GM19240 (cell line): Measurements from ENCODE around the gene OOSP4B.
"Not testable (repeated sequence)": the region's sequence is repeated elsewhere in the genome, so short reads cannot be mapped to it uniquely, and the experiment has no call there.

Source experiments
- DNase-seq: peaks from one replicate; pipeline ENCODE4 v3.0.0; 2011; ENCODE audit warnings: low spot score; ENCODE audit not compliant: insufficient read length

The OOSP4B gene

DNA sequence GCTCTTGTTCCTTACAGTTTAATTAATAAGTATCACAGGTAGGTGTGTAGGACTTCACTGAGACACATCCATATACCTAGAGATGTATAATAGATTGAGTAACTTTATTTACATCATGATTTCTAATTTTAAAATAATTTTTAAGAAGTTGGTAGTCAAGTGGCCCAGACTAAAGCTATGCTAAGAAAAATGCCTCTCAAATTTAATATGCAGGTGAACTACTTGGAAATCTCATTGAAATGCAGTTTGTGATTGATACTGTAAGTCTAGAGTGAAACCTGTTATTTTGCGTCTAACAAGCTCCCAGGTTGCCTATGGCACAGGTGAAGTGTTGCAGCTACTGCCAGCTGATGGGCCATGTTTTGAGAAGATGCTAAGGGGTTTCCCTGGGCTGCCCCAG, at the start of gene OOSP4B:
Gene OOSP4B (plus strand): TSS at position 301 of the 400 bp plus-strand sequence.
- no peak for DNase-seq

DNA sequence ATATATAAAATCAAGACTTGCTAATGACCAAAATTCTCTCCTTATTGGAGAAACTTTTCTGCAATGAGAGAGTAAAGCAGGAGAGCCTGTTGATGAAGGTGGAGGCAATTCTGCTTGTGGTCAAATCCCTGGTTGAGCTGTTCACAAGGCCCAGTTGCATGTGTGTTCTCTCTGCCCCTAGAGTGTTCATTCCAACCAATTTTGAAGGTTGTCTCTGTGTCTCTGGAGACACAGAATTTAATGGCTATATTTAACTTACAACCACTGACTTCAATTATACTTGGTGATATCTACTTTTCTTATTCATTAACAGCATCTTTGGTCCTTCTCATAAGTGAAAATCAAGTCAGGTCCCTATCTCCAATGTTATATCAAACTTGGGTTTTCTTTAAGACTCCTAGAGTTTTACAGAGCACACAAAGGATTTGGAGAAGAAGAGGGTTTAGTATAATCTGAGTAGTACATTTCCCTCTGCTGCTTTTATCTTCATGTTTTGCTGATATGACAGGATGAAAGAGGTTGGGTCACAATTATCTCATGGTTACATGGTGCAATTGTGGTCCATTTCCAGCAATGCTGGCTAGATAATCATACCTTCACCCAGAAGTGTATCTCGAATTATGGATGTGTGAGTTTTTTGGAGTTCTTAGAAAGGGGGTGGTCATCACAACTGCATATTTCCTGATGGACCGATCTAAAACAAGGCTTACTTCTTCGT, 49.1 kb upstream of the OOSP4B start:
- DNase-seq, result no peak

DNA sequence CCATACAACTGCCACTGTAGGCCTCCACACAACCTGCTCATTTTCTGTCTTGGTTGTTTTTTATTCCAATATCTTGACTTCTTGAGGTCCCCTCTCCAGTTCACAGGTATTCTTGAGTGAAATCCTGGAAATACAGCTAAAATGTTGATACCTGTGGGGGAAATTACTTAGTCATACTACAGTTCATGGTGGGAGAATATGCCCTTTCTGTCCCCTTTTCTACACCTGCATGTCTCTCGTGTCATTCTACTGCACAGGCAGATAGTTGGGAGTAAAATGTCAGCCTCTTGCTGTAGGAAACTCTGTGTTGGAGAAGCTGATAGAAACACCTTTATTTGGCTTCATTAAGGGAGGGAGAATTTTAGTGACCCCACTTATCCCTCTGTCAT, 48.6 kb upstream of the OOSP4B start:
- DNase-seq, result no peak

DNA sequence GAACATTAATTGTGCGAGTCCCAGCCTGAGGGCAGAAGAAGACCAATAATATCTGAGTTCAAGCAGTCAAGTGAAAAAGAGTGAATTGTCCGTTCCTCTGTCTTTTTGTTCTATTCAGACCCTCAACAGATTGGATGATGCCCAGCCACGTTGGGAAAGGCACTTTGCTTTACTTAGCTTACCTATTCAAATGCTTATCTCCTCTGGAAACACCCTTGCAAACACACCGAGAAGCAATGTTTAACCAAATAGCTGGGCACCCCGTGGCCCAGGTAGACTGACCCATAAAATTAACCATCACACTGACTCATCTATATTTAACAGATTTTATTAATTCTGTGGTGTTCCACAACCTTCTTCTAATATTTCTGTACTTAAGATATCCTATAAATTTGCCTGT, 43.9 kb upstream of the OOSP4B start:
- DNase-seq, result no peak

DNA sequence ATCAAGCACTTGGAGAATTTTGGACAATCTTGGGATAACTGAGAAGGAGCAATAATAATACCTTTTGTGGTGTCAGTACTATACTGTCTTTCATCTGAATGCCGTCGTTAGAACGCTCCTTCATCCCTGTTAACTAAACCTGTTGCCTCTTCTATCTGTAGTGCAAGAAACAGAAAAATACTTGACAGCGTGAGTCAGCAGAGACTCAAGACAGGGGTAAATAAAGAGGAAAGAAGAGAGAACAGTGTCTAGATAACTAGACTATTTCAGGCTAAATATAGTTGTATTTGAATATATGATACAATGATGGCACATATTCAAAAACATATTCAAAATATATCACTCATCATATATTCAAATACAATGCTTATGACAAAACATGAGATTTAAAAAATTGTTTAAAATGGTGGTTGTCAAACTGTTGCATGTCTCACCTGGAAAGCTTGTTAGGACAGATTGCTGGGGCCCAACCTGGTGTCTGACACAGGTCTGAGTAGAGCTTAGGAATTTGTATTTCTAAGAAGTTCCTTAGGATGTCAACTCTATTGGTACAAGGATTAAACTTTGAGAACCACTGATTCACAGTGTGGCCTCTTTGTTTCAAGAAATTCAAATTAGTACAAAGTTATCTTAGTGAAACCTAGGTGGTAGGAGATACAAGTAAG, 35.7 kb upstream of the OOSP4B start:
- DNase-seq, result no peak

DNA sequence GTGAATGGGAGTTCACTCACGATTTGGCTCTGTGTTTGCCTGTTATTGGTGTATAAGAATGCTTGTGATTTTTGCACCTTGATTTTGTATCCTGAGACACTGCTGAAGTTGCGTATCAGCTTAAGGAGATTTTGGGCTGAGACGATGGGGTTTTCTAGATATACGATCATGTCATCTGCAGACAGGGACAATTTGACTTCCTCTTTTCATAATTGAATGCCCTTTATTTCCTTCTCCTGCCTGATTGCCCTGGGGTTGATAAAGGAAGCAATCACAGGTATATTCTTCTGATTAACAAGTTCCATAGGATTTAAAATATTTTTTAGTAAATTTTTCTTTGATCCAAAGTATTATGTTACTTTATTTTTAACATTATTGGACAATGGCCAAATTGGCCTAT, 34.9 kb upstream of the OOSP4B start:
- DNase-seq, result not testable (repeated sequence)

DNA sequence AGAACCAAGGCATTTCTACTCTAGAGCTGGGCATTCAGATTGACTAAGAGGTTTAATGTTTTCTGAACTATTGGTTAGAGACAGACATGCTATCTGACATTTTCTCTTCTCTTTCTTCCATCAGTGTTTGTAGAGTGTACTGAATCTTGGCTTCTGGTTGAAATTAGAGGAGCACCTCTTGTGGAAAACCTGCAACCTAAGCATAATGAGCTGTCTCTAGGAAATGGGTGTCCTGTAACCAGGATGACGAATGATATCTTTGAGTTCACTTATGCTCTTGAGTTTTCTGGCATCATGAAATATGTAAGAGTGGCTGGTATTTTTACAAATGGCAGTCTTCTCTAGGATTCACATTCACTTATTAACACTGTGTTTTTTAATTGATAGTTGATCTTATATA, 33.8 kb upstream of the OOSP4B start:
- no peak for DNase-seq

DNA sequence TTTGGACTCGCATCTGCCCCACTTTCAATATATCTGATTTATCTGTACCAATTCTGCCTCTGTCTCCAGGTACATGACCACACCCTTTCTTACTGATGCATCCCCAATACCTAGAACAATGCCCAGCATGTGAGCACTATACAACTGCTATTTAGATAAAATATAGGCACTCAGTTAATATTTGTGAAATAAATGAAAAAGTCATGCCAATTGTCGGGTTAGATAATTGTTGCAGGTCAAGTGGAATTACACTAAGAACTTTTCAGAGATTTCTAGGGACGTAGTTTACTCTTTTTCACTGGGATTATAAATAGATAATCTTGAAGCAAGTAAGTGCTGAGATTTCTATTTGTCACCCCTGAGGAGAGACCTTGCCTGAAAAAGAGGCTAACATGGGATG, 32.6 kb upstream of the OOSP4B start:
- no peak for DNase-seq

DNA sequence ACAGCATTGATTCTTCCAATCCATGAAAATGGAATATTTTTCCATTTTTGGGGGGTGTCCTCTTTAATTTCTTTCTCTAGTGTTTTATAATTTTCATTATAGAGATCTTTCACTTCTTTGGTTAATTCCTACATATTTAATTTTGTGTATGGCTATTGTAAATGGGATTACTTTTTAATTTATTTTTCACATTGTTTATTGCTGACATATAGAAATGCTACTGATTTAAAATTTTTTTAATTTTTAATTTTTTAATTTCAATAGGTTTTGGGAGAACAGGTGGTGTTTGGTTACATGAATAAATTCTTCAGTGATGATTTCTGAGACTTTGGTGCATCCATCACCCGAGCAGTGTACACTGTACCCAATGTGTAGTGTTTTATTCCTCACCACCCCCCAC, 26.6 kb upstream of the OOSP4B start:
- DNase-seq, result no peak

DNA sequence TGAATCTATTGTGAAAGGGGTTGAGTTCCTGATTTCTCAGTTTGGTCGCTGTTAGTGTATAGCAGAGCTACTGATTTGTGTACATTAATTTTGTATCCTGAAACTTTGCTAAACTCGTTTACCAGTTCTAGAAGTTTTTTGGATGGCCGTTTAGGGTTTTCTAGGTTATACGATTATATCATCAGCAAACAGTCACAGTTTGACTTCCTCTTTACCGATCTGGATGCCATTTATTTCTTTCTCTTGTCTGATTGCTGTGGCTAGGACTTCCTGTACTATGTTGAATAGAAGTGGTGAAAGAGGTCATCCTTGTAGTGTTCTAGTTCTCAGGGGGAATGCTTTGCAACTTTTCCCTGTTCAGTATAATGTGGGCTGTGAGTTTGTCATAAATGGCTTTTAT, 24.6 kb upstream of the OOSP4B start:
- no peak for DNase-seq

DNA sequence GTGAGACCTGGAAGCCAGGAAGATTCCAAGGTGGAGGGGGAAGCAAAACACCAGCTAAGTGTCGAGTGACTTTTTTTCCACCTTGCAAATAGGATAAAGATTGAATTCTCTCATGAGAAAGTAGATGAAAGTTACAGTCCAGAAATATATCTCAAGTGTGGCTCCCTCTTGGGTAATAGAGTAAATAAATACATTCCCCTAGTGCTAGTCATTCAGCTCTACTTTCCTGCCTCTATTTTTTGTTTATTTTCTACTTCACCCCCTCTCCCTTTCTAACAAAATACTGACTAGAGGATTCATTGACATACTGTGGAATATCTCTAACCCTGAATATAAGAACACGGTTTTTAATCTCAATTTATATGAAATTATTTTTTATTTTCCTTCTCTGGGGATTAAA, 19.2 kb upstream of the OOSP4B start:
- no peak for DNase-seq

DNA sequence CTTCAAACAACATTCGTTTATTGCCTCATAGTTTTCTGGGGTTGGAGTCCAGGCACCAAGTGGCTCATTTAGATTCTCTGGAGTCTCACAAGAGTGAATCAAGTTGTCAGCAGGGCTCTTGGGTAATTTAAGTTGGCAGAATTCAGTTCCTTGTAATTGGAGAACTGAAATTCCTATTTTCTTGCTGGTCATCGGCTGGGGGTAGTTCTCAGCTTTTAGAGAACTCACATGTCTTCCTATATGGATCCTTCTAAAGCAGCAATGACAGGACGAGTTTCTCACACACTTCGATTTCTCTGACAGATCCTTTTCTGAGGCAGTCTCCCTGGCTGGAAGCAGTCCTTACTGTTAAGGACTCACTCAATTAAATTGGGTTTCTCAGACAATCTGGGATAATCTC, 17.3 kb upstream of the OOSP4B start:
- DNase-seq, result no peak

DNA sequence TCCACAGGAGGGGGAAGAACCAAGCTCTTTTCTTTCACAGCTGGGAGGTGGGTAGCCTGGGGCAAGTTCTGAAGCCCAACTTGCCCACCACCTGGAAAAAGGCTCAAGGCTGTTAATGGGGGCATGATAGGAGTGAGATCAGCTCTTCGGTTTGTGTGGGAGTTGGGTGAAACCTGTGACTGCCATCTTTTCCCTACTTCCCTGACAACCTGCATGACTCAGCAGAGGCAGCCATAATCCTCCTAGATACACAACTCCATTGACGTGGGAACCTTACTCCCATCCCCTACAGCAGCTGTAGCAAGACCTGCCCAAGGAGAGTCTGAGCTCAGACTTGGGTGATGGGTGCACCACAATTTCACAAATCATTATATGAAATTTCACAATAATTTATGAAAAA, 13.3 kb upstream of the OOSP4B start:
- no peak for DNase-seq

DNA sequence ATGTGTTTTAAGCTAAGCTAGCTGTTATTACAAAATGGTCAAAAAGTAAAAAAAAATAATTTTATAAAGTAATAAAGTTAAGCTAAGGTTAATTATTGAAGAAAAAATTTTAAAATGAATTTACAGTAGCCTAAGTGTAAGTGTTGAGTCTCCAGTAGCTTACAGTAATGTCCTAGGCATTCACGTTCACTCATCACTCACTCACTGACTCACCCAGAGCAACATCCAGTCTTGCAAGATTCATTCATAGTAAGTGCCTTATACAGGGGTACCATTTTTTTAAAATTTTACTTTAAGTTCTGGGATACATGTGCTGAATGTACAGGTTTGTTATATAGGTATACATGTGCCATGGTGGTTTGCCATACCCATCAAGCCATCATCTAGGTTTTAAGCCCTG, 11.6 kb upstream of the OOSP4B start:
- no peak for DNase-seq

DNA sequence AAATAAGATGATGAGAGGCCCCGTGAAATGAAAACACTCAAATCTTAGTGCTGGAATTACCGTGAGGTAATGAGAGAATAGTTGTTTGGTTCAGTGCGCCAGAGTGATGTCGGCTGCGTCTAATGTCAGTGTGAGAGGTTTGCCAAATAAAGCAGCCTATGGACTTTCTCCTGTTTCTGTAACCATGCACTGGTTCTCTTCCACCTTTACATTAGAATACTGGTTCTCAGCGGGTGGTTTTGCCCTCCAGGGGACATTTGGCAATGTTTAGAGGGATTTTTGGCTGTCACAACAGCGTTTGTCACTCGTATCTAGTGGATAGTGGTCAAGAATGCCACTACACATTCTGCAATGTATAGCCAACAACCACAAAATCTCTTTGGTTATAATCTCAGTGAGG, 1.1 kb downstream of the OOSP4B start:
- DNase-seq, result no peak

DNA sequence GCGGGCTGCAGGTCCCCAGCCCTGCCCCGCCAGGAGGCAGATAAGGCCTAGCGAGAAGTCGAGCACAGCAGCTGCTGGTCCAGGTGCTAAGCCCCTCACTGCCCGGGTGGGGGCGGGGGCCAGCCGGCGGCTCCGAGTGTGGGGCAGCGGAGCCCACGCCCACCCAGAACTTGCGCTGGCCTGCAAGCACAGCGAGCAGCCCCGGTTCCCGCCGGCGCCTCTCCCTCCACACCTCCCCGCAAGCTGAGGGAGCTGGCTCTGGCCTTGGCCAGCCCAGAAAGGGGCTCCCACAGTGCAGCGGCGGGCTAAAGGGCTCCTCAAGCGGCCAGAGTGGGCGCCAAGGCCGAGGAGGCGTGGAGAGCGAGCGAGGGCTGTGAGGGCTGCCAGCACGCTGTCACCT, 3.4 kb downstream of the OOSP4B start:
- not testable (repeated sequence) for DNase-seq

DNA sequence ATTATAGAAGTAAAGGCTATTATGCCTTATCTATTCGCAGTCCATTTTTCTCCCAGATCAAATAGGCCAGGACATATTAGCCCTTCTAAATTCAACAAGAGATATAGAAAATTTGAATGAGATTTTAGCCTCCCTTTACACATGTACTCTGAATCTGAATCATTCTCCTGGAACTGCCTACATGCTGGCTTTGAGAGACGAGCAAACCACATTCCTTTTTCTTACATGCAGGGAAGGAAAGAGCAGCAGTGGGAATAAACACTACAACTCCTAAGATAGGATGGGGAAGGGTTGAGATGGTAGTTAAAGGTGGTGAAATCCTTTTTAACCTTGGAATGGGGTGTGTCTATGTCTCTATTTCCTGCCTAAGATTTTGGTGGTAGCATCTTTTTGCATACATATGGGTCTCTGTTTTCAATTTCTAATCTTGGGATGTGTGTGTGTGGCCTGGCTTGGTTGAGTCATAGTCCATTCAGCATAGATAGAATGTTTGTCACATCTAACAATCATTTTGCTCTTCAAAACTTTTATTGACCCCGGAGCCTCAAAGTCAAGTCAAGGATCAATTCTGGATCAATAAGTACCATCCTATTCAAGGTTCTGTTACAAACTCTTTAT, 12.1 kb downstream of the OOSP4B start:
- DNase-seq, result no peak

DNA sequence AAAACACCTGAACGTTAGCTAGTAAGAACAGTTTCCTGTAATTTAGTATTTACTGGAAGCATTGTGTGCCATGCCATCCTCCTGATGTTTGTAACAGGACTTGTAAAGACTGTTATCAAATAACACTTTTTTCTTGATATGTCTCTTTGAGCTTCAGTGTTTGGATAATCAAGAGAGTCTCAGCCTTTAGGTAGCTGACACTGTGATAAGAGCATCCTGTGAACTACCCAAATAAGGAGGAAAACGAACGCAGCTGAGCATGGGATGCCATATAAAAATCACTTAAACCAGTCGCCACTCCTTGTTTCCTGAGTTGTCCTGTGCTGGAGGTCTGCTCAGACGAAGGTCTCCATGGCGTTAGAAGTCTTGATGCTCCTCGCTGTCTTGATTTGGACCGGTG, 23.1 kb downstream of the OOSP4B start, which contains the start of gene OOSP2:
Gene OOSP2 (plus strand): TSS at position 301 of the 400 bp plus-strand sequence. CDS start 51 bp downstream, at position 352.
- no peak for DNase-seq

DNA sequence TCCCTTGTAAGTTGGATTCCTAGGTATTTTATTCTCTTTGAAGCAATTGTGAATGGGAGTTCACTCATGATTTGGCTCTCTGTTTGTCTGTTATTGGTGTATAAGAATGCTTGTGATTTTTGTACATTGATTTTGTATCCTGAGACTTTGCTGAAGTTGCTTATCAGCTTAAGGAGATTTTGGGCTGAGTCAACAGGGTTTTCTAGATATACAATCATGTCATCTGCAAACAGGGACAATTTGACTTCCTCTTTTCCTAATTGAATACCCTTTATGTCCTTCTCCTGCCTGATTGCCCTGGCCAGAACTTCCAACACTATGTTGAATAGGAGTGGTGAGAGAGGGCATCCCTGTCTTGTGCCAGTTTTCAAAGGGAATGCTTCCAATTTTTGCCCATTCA, 33.4 kb downstream of the OOSP4B start:
- DNase-seq, result not testable (repeated sequence)

DNA sequence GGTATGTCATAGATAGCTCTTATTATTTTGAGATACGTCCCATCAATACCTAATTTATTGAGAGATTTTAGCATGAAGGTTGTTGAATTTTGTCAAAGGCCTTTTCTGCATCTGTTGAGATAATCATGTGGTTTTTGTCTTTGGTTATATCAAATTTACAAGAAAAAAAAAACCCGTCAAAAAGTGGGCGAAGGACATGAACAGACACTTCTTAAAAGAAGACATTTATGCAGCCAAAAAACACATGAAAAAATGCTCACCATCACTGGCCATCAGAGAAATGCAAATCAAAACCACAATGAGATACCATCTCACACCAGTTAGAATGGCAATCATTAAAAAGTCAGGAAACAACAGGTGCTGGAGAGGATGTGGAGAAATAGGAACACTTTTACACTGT, 33.9 kb downstream of the OOSP4B start:
- DNase-seq, result not testable (repeated sequence)

DNA sequence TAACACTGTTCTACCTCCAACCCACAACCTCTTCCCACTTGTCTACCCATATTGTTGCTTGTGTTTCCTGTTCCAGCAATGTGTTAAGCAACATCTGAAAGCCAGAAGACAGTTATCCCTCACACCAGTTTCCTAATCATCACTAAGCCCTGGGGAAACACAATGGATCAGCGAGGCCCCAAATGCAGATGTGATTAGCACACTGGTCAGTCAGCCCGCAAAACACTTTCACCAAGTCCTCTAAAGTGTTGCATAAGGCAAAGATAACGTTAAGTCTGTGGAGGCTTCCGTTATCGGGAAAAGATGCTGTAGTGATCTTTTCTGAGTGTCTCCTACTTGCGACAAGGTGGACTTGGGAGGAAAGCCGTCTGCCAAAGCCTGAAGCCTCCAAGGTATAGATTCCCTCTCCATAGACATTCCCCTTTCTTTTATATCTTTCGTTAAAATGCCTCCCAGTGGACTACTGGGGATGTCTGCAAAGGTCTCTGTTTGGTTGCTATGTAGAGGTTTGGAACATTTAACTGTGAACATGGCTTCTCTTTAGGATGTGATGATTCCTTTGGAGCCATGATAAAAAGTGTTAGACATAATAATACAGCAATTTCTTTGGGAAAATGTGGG, 39.5 kb downstream of the OOSP4B start, which contains the start of gene MS4A3:
Gene MS4A3 (plus strand): TSS at position 317 of the 621 bp plus-strand sequence. CDS start 4,496 bp downstream, outside the sequence.
- DNase-seq, result no peak

DNA sequence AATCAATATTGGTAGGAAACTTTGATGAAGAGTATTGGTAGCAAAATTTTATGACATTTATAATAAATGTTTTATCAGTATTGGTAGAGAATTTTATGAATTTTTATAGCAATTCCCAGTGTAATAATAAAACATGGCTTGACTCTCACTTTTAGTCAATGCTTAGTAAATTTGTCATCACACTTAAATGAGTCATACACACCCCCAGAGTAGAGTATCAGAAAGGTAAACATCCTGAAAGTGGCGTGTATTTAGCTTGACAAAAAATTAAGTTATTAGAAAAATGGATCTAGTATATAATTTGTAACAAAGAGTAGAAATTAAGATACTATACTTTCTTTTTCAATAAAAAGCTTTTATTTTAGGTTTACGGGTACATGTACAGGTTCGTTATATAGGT, 42.1 kb downstream of the OOSP4B start:
- no peak for DNase-seq
